Inflammatory macrophage treated with lipopolysaccharide for 1 hour (primary cell): ENCODE results near the gene DOK6.
A peak's percentile ranks its signal among the peaks of the same experiment; 100 is the strongest.
"Not testable (repeated sequence)": the region's sequence is repeated elsewhere in the genome, so short reads cannot be mapped to it uniquely, and the experiment has no call there.

Source experiments
- DNase-seq, 2 donors: peaks; one replicate each; pipeline ENCODE4 v3.0.0-alpha.2; 2020 to 2022

DOK6 gene

DNA sequence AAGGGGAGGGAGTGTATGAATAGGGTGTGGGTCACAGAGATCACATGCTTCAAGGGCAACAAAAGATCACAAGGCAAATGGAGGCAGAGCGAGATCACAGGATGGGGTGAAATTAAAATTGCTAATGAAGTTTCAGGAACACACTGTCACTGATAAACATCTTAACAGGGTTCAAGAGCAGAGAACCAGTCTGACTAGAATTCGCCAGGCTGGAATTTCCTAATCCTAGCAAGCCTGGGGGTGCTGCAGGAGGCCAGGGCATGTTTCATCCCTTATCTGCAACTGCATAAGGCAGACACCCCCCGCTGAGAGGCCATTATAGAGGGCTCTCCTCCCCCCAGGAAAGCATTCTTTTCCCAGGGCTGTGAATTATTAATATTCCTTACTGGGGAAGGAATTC, 478.4 kb downstream of the DOK6 start:
- DNase-seq: not testable (repeated sequence)

- DNase-seq: no peak
Observed at GRCh38 chr18:69880083-69880482, 479.4 kb downstream of the DOK6 start.

DNA sequence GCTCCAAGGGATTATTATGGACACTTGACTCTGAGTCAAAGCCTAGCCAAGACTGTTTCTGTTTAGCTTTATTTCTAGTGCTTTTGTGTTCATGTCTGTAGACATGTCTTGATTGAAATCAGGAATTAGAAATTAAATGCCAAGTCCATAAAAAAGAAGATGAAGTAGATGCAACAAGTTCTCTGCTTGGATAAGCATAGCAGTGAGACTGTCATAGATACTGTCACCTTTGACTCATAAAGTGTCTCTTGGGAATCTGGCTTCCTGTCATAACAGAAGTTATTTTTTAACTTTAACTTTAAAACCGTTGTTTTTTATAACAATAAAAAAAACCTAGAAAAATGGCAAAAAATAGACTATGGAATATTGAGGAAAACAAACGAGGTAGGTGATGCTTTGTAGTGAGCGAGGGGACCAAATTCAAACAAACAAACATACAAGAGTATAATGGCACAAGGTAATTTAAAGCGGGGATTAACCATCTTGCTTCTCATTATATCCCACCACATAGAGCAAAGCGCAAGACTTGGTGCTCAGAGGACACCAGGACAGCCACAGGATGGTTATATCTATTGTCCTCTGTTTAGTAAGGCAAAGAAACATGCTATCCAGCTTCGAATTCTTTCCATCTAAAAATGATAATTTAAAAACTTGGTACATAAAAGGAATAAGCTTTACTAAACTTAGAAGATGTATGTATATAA, 482.4 kb downstream of the DOK6 start:
- DNase-seq: no peak

- no peak for DNase-seq
Observed at GRCh38 chr18:69883781-69884180, 483.1 kb downstream of the DOK6 start.

GRCh38 chr18:69885355-69885754, 484.7 kb downstream of the DOK6 start:
- DNase-seq: no peak

DNA sequence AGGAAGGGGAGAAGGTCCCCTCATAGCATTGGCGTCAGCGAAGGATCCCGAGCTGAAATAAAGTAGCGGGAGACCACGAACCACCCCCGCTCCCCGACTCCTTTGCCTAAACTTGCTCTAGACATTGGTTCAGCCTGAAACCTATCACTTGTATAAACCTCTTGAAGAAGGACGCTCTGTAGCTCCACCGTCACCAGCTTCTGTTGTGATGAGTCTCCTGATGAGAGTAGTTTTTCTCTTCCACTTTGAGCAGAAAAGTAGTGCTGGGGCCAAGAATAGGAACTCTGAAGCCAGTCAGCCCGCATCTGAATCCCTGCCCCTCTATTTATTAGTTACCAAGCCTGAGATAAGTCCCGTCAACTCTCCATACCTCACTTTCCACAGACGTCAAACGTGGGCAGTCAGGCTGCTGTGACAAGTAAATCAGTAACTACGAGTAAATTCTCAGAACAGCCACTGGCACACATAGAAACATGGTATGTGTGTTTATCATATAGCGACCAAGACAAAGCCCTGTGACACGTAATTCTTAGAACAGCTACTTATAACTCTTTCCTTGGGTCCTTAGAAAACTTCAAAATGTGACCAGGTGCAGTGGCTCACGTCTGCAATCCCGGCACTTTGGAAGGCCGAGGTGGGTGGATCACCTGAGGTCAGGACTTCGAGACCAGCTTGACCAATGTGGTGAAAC, 485.3 kb downstream of the DOK6 start:
- no peak for DNase-seq

GRCh38 chr18:69887256-69887655, 486.6 kb downstream of the DOK6 start:
- DNase-seq: no peak

- no peak for DNase-seq
Observed at GRCh38 chr18:69889009-69889408, 488.3 kb downstream of the DOK6 start.

GRCh38 chr18:69890558-69890957, 489.9 kb downstream of the DOK6 start:
- DNase-seq: no peak

GRCh38 chr18:69894467-69894866, 493.8 kb downstream of the DOK6 start:
- DNase-seq: no peak

GRCh38 chr18:69895066-69896047, 494.7 kb downstream of the DOK6 start:
- DNase-seq: no peak

DNA sequence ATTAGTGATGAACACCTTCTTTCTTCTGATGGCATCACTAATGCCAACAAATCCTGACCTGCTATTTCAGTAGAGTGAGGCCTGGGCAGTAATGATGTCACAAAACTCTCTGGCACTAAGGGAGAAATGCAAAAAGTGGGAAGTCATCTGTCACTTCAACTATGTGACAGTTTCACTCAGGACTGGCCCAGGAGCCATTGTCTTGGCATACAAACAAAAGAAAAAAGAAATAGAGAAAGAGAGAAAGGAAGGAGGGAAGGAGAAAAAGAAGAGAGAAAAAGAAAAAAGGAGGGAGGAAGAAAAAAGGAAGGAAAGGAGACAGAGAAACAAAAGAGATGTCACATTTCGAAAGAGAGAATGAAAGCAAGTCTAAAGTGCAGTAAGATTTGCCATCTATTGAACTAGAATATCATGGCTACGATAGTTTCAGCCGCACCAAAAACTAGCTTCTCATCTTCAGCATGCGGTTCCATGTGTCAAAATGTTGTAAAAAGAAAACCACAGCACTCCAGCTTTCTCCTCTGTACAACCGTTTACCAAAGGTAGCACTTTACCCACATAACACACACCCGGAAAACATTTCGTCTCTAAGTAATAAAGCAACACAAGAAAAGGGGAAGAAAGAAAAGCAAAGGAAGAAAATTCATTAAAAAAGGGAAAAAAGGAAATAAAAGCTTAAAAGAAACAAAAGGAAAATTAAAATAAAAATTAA, 496.9 kb downstream of the DOK6 start:
- peak in 1 of 2 donors; percentile 6 for DNase-seq

GRCh38 chr18:69898241-69898861, 497.7 kb downstream of the DOK6 start:
- no peak for DNase-seq
